AG04449 (cell line): ENCODE measurements around the gene ATP2C2.
"Not testable (repeated sequence)": the region's sequence is repeated elsewhere in the genome, so short reads cannot be mapped to it uniquely, and the experiment has no call there.

Experiments
- CTCF ChIA-PET: fragments of 350-600 bp; formaldehyde crosslinking; extraction: SDS; loops from one replicate; lab custom pipeline; 2021; ENCODE audit warnings: antibody characterized with exemption; lab: Yijun Ruan, JAX
- POLR2A ChIA-PET: fragments of 400-600, 350-600 bp; formaldehyde crosslinking; extraction: SDS; loops from one replicate; lab custom pipeline; 2020; ENCODE audit warnings: antibody characterized with exemption, inconsistent platforms; lab: Yijun Ruan, JAX
- DNase-seq: peaks from one replicate; pipeline ENCODE4 v3.0.0-alpha.2; 2010; ENCODE audit warnings: low read depth, low spot score
- H3K4me3 ChIP-seq: 2 replicates; pipeline ENCODE4 v1.5.1; 2011; ENCODE audit warnings: low read depth, mild to moderate bottlenecking, control low read depth, low read length
- CTCF ChIP-seq: IDR thresholded peaks from one replicate; pipeline ENCODE4 v1.5.1; 2011; ENCODE audit warnings: mild to moderate bottlenecking, moderate library complexity, low read length, control low read depth, inconsistent platforms; ENCODE audit not compliant: insufficient read depth; ENCODE audit errors: missing control alignments

ATP2C2 gene

DNA sequence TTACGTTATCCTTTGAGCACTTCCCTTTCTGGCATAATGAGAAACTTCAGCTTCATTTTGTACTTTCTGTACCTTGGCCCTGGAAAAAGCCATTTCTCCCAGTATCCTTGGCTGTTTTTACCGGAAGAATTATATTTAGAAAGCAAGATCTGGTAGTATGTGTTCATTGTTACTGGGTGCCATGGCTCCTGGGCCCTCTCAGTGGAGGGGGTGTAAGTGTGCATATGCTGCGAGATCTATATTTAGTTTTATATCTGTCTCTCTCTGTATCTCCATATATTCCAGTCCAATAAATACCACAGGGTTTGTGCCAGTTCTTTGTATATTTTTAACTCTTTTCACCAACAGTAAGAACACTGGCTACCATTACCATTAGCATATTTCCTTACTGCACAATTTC is 17.7 kb downstream of the ATP2C2 start:
- DNase-seq: no peak
- CTCF ChIA-PET: no interaction called here
- H3K4me3 ChIP-seq: no peak overlapping the region
- TF ChIP-seq CTCF: no peak
- POLR2A ChIA-PET: no interaction called here

DNA sequence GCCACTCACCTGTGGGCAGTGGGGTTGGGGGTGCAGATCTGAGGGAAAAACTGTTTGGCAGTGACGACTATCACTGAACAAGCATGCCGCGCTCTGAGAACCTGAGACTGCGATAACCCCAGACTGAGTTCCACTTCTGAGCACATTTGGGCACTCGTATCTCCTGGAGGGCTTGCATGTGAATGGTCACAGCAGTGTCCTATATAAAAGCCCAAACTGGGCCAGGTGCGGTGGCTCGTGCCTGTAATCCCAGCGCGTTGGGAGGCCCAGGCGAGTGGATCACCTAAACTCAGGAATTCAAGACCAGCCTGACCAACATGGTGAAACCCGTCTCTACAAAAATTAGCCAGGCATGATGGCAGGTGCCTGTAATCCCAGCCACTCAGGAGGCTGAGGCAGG is 18.7 kb downstream of the ATP2C2 start:
- DNase-seq: no peak
- ChIA-PET POLR2A (no interaction called here), CTCF (no interaction called here)
- TF ChIP-seq CTCF: no peak
- no peak overlapping the region for H3K4me3 ChIP-seq

DNA sequence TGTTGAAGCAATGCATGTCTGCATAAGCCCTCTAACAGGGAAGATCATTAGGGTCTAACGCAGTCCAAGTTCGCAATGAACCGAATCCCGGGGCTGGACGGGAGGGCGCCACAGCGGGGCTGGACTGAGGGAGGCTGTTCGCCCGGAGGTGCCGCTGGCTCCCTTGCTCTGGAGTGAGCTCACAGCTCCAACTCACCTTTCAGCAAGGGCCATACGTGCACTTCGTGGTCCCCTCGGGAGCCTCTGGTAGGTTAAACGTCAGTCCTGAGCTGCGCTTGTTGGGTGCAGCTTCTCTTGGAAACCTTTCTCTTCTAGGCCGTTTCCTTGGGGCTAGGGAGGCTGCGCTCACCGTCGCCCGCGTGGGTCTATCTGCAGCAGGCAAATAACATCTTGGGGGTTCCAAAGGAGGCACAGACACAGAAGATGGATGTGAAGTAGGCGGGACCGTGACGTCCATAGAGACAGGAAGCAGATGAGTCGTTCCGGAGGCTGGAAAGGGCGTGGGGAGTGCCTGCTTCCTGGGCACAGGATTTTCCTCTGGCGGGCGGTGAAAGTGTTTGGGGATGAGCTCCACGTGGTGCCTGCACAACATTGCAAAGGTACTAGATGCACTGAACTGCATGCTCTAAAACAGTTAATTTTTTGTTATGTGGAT is 21.9 kb downstream of the ATP2C2 start:
- POLR2A ChIA-PET: no interaction called here

DNA sequence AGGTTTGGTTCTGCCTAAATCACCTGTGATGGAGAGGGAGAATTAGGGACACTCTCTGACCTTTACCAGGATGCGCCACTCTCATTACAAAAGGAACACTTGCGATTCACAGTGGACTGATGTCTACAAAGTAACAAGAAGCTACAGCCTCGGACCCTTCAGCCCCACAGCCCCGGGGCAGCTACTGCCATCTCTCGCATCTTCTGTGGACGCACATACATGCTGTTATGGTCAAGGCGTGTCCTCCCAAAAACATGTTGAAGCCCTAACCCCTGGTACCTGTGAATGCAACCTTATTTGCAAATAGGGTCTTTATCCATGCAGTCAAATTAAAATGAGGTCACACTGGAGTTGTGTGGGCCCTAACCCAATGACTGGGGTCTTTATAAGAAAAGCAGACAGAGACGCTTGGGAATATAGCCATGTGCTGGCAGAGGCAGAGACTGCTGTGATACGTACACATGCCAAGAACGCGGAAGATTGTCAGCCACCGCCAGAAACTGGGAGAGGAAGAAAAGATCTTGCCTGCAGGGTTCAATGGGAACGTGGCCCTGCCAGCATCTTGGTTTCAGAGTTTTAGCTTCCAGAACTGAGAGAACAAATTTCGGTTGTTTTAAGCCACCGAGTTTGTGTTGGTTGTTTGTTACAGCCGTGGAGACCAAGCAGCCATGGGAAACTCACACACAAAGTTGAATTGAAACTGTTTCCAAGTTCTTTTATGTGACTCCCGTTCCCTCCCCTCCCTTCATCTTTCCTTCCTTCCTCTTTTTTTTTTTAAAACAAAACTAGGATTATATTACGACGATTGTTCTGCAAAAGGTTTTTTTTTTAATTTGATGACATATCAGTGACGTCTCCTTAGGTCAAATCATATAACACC is 23.1 kb downstream of the ATP2C2 start:
- POLR2A ChIA-PET: no interaction called here
- CTCF ChIA-PET: no interaction called here
- no peak for TF ChIP-seq CTCF
- DNase-seq: no peak
- H3K4me3 ChIP-seq: no peak overlapping the region

More for the DNA sequence above, 21.9 kb downstream of the ATP2C2 start:
- CTCF ChIA-PET: no interaction called here
- TF ChIP-seq CTCF: no peak
- no peak overlapping the region for H3K4me3 ChIP-seq
- DNase-seq: no peak

DNA sequence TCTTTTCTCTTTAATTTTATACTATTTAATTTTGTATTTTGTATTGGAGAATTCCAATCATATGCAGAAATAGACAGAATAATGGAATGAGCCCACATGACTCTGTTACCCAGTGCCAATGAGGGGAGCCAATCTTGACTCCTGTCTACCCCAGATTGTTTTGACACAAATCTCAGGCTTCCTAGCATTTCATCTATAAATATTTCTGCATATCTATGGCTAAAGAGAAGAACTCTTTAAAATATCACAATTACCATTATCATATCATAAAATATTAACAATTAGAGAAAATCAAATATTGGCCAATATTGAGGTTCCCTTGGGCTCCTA is 23.7 kb downstream of the ATP2C2 start:
- no peak for TF ChIP-seq CTCF
- CTCF ChIA-PET: no interaction called here
- POLR2A ChIA-PET: no interaction called here
- no peak overlapping the region for H3K4me3 ChIP-seq
- DNase-seq: no peak

DNA sequence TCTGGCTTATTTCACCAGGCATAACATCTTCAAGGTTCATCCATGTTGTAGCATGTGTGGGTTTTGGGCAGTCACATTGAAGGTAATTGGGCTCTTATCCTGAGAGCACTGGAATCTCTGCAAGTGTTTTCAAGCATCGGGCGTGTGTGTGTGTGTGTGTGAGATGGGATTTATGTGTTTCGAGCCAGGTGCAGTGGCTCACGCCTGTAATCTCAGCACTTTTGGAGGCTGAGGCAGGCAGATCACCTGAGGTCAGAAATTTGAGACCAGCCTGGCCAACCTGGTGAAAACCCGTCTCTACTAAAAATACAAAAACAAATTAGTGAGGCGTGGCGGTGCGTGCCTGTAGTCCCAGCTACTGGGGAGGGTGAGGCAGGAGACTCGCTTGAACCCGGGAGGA is 27.7 kb downstream of the ATP2C2 start:
- H3K4me3 ChIP-seq, DNase-seq, CTCF ChIA-PET: not testable (repeated sequence)
- POLR2A ChIA-PET: interaction anchor here (0.7 kb wide), 1 partner anchor 172 kb away, joined by 3 read pairs; no protein-coding TSS in a partner anchor
